NCI-H2029 treated with DMSO at 0.1 percent for 48 hours (cell line): ENCODE results near the gene PPFIA4.

ENCODE experiments used
- DNase-seq: peaks from one replicate; lab custom pipeline; 2025; lab: John Stamatoyannopoulos, UW

The PPFIA4 gene

GRCh38 chr1:203099805-203100515, 73.7 kb downstream of the PPFIA4 start:
- DNase-seq: no peak

GRCh38 chr1:203100516-203100869, 74.2 kb downstream of the PPFIA4 start:
- DNase-seq: no peak

- no peak for DNase-seq
These were observed 75.7 kb downstream of the PPFIA4 start for GRCh38 chr1:203101813-203102634.

- no peak for DNase-seq
These were observed 76.9 kb downstream of the PPFIA4 start for GRCh38 chr1:203103216-203103615.

- no peak for DNase-seq
These were observed 77.7 kb downstream of the PPFIA4 start for GRCh38 chr1:203103829-203104495.

- DNase-seq: no peak
These were observed 78.6 kb downstream of the PPFIA4 start for GRCh38 chr1:203104789-203105390.

GRCh38 chr1:203112475-203112874, 86.2 kb downstream of the PPFIA4 start:
- DNase-seq: no peak

GRCh38 chr1:203113308-203113707, 87.0 kb downstream of the PPFIA4 start:
- DNase-seq: no peak

GRCh38 chr1:203114202-203114601, 87.9 kb downstream of the PPFIA4 start:
- no peak for DNase-seq

- DNase-seq: no peak
These were observed 90.0 kb downstream of the PPFIA4 start for GRCh38 chr1:203116091-203116820.

- no peak for DNase-seq
These were observed 91.6 kb downstream of the PPFIA4 start for GRCh38 chr1:203117611-203118575.

- no peak for DNase-seq
These were observed 94.2 kb downstream of the PPFIA4 start for GRCh38 chr1:203120325-203121153.

- DNase-seq: no peak
These were observed 95.1 kb downstream of the PPFIA4 start for GRCh38 chr1:203121186-203122015.

- no peak for DNase-seq
These were observed 95.9 kb downstream of the PPFIA4 start for GRCh38 chr1:203122159-203122558.

- no peak for DNase-seq
These were observed 97.7 kb downstream of the PPFIA4 start for GRCh38 chr1:203124011-203124410.

GRCh38 chr1:203124546-203125317, 98.4 kb downstream of the PPFIA4 start:
- DNase-seq: no peak

GRCh38 chr1:203126151-203126865, 100.0 kb downstream of the PPFIA4 start:
- no peak for DNase-seq
